SK-N-SH (cell line): ENCODE measurements around the gene TUBGCP2. TPM values are rescaled to one million over a fixed set of nuclear protein-coding genes. Genes with fewer than 3 reads are reported as not detected.

ENCODE experiments used
- CTCF ChIA-PET: fragments of 300-600, 350-600 bp; formaldehyde crosslinking; extraction: SDS; loops from one replicate; lab custom pipeline; 2021; lab: Yijun Ruan, JAX
- POLR2A ChIA-PET: fragments of 350-600 bp; sonication (Branson Sonifier 250); formaldehyde crosslinking; extraction: SDS; loops from one replicate; lab custom pipeline; 2020; ENCODE audit warnings: antibody characterized with exemption, inconsistent platforms; lab: Yijun Ruan, JAX
- DNase-seq: peaks from one replicate; pipeline ENCODE4 v3.0.0; 2012
- H2AFZ ChIP-seq: fragments of 200-600 bp; sonication (generic); 2 replicates; pipeline ENCODE4 v1.8.1; 2016; ENCODE audit warnings: antibody characterized with exemption, mild to moderate bottlenecking, low read depth
- H3F3A ChIP-seq: fragments of 200-600 bp; sonication (generic); replicated peaks from 2 replicates; pipeline ENCODE3; 2016; ENCODE audit warnings: antibody characterized with exemption, mild to moderate bottlenecking; ENCODE audit not compliant: insufficient read depth
- H3K27ac ChIP-seq, 2 experiments: fragments of 200-500 bp in 1 of 2; fragments of 200-600 bp in 1 of 2; sonication (Bioruptor generic) in 1 of 2; sonication (generic), shearing (Covaris generic) in 1 of 2; 2 replicates each; pipeline versions ENCODE4 v1.5.1 to v1.6.1; 2014 to 2016; ENCODE audit warnings: low read depth in 2 of 2, inconsistent platforms in 1 of 2, low read length in 1 of 2, mild to moderate bottlenecking in 1 of 2, mixed read lengths in 1 of 2
- H3K27me3 ChIP-seq: fragments of 200-600 bp; sonication (generic), shearing (Covaris generic); 2 replicates; pipeline ENCODE4 v1.6.1; 2016; ENCODE audit warnings: mixed run types; ENCODE audit not compliant: insufficient read depth
- H3K36me3 ChIP-seq, 2 experiments: fragments of 200-500 bp in 1 of 2; fragments of 200-600 bp in 1 of 2; sonication (Bioruptor generic) in 1 of 2; sonication (generic) in 1 of 2; replicated peaks in 1 of 2; 2 replicates each; pipeline versions ENCODE3 to v1.5.1; 2014 to 2016; ENCODE audit warnings: low read length in 1 of 2, mild to moderate bottlenecking in 1 of 2; ENCODE audit not compliant: insufficient read depth in 2 of 2, control insufficient read depth in 1 of 2
- H3K4me1 ChIP-seq, 2 experiments: fragments of 200-500 bp in 1 of 2; fragments of 200-600 bp in 1 of 2; sonication (Bioruptor generic) in 1 of 2; sonication (generic), shearing (Covaris generic) in 1 of 2; 2 replicates each; pipeline versions ENCODE4 v1.5.1 to v1.6.1; 2014 to 2016; ENCODE audit warnings: low read depth in 1 of 2, low read length in 1 of 2, mixed run types in 1 of 2; ENCODE audit not compliant: insufficient read depth in 2 of 2, control insufficient read depth in 1 of 2
- H3K4me2 ChIP-seq: fragments of 200-600 bp; sonication (generic), shearing (Covaris generic); 2 replicates; pipeline ENCODE4 v1.6.1; 2017; ENCODE audit warnings: mixed run types
- H3K4me3 ChIP-seq, 2 experiments: fragments of 200-500 bp in 1 of 2; fragments of 200-600 bp in 1 of 2; sonication (Bioruptor generic) in 1 of 2; sonication (generic), shearing (Covaris generic) in 1 of 2; 2 replicates each; pipeline versions ENCODE4 v1.5.1 to v1.8.1; 2014 to 2016; ENCODE audit warnings: low read depth in 2 of 2, inconsistent platforms in 1 of 2, low read length in 1 of 2, mild to moderate bottlenecking in 1 of 2, mixed read lengths in 1 of 2, moderate library complexity in 1 of 2
- H3K79me2 ChIP-seq: fragments of 200-600 bp; sonication (generic); 2 replicates; pipeline ENCODE4 v1.8.1; 2017; ENCODE audit warnings: mild to moderate bottlenecking; ENCODE audit not compliant: insufficient read depth
- H3K9ac ChIP-seq: fragments of 200-600 bp; sonication (generic); 2 replicates; pipeline ENCODE4 v1.6.1; 2017; ENCODE audit warnings: mixed run types
- H3K9me2 ChIP-seq: fragments of 200-600 bp; sonication (generic); 2 replicates; pipeline ENCODE4 v1.6.1; 2017; ENCODE audit warnings: mixed run types
- H3K9me3 ChIP-seq: fragments of 200-600 bp; sonication (generic); 2 replicates; pipeline ENCODE4 v1.6.1; 2017; ENCODE audit warnings: mixed run types, mild to moderate bottlenecking, moderate library complexity
- H4K20me1 ChIP-seq: fragments of 200-600 bp; sonication (generic); 2 replicates; pipeline ENCODE4 v1.6.1; 2017; ENCODE audit warnings: mild to moderate bottlenecking, mixed run types; ENCODE audit not compliant: insufficient read depth
- FOXJ3 ChIP-seq: sonication (generic); formaldehyde crosslinking; IDR thresholded peaks from 2 replicates; pipeline ENCODE4 v1.5.1; 2020; ENCODE audit warnings: mild to moderate bottlenecking, missing genetic modification reagents
- GABPA ChIP-seq: IDR thresholded peaks from 2 replicates; pipeline ENCODE4 v1.4.0; 2012; ENCODE audit warnings: low read depth, mild to moderate bottlenecking
- JUND ChIP-seq: IDR thresholded peaks from 2 replicates; pipeline ENCODE4 v1.4.0; 2012
- MEF2A ChIP-seq: IDR thresholded peaks from 2 replicates; pipeline ENCODE4 v1.4.0; 2012; ENCODE audit warnings: low read depth, borderline replicate concordance
- MXI1 ChIP-seq: IDR thresholded peaks from 2 replicates; pipeline ENCODE4 v1.6.1; 2012; ENCODE audit warnings: mild to moderate bottlenecking, low read depth, low read length, improper control_type of control experiment
- NFIC ChIP-seq: IDR thresholded peaks from 2 replicates; pipeline ENCODE4 v1.4.0; 2012; ENCODE audit warnings: borderline replicate concordance
- NRF1 ChIP-seq: IDR thresholded peaks from 2 replicates; pipeline ENCODE4 v1.6.1; 2012; ENCODE audit warnings: low read depth, mild to moderate bottlenecking, low read length
- POLR2AphosphoS5 ChIP-seq: IDR thresholded peaks from 2 replicates; pipeline ENCODE4 v1.6.1; 2012; ENCODE audit warnings: low read depth, low read length
- RAD21 ChIP-seq: IDR thresholded peaks from 2 replicates; pipeline ENCODE4 v1.6.1; 2012; ENCODE audit warnings: mild to moderate bottlenecking, low read length
- RFX5 ChIP-seq: IDR thresholded peaks from 2 replicates; pipeline ENCODE4 v1.6.1; 2012; ENCODE audit warnings: mild to moderate bottlenecking, improper control_type of control experiment, low read length
- RXRA ChIP-seq: IDR thresholded peaks from 2 replicates; pipeline ENCODE4 v1.4.0; 2012; ENCODE audit warnings: low read depth, mild to moderate bottlenecking, borderline replicate concordance
- TAF1 ChIP-seq: IDR thresholded peaks from 2 replicates; pipeline ENCODE4 v1.6.1; 2012; ENCODE audit warnings: low read depth, mild to moderate bottlenecking, low read length, moderate library complexity, borderline replicate concordance
- TCF12 ChIP-seq: IDR thresholded peaks from 2 replicates; pipeline ENCODE4 v1.4.0; 2012
- TEAD4 ChIP-seq: IDR thresholded peaks from 2 replicates; pipeline ENCODE4 v1.4.0; 2012; ENCODE audit warnings: mild to moderate bottlenecking, borderline replicate concordance; ENCODE audit not compliant: insufficient read depth
- WGBS: methylation state at CpG from one replicate; pipeline ENCODE4 v1.1.6; 2017; ENCODE audit warnings: low lambda C conversion rate; 5-methylcytosine and 5-hydroxymethylcytosine counted together
- polyA plus RNA-seq, 3 experiments: library from polyadenylated mRNA; depleted of rRNA; stranded (reverse); fragments of >200 nt; gene quantifications; 2 replicates each; pipeline ENCODE4 v1.2.3, GENCODE V29; 2012
- TF ChIP-seq, protein P1 (sequence below): IDR thresholded peaks from 2 replicates; pipeline ENCODE4 v1.4.0; 2012; ENCODE audit warnings: low read depth, borderline replicate concordance
- TF ChIP-seq, protein P2 (sequence below): fragments of 150-350 bp; IDR thresholded peaks from 2 replicates; pipeline ENCODE4 v1.6.1; 2017; ENCODE audit warnings: antibody characterized with exemption, low read length, low read depth, borderline replicate concordance
- TF ChIP-seq, protein P3 (sequence below): IDR thresholded peaks from 2 replicates; pipeline ENCODE4 v1.6.1; 2012; ENCODE audit warnings: mild to moderate bottlenecking, low read depth, low read length, moderate library complexity

Gene TUBGCP2
- polyA plus RNA-seq, 1 of the 3 experiments (the other 2 are of a cell fraction) = 49.1 TPM

DNA sequence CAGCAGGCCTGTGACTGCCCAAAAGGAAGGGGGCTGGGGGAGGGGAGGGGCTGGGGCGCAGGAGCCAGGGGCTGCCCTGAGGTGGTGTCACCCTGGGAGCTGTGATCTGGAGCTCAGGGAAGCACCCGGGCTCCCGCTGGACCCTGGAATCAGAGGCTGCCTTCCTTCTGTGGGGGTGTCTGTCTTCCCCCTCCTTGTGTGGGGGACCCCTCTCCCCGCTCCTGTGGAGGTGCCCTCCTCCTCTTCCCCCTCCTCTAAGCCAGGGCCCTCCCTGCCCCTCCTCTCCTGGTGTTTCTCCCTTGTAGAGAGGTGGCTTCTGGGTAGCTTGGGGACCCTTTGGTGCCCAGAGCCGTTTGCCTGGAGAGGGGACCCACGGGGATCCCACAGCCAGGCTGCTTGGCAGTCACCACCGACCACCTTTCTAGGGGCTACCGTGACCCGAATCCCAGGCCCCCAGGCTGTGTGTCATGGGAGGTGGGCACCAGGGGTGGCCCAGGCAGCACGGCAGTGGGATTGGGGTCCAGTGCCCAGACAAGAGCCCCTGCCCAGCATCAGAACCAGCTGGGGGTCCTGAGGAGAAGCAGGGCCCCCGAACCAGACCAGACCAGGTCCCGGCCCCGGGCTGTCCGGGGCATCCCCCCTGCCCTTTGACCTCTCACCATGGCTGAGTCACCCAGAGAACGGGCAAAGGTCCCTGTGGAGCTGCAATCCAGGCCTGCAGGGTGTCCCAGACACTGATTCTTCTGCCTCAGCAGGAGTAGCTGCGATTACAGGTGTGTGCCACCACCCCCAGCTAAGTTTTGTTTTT lies 39.2 kb upstream of the TUBGCP2 start:
- Histone ChIP-seq H3K4me1 (peaks cover 0 to 11% of the 10 kb centered on the region in 2 experiments; a peak in 1 of 4 replicates), H3K27ac (no peak overlapping the region), H2AFZ (no peak overlapping the region), H4K20me1 (no peaks in the 10 kb centered on the region), H3K9ac (no peak overlapping the region), H3K36me3 (no peaks in the 10 kb centered on the region), H3K9me2 (no peaks in the 10 kb centered on the region), H3K27me3 (peaks cover 26% of the 10 kb centered on the region; the same call in 1 of the 2 replicates), H3K79me2 (no peaks in the 10 kb centered on the region), H3K9me3 (no peaks in the 10 kb centered on the region), H3K4me3 (no peak overlapping the region), H3F3A (no peaks in the 10 kb centered on the region), H3K4me2 (no peak overlapping the region)
- TF ChIP-seq TEAD4 (no peak), MEF2A (no peak), RAD21 (no peak), FOXJ3 (CRISPR knock-in tag) (no peak), GABPA (no peak), TCF12 (no peak), RFX5 (no peak)
- ChIA-PET POLR2A (interaction anchor here (0.6 to 1.4 kb wide), 4 partner anchors 10 to 31 kb away, joined by 3 to 4 read pairs (median 3); partner anchors contain the start of gene FUOM), CTCF (interaction anchor here (0.6 to 2.1 kb wide), 4 partner anchors 8 to 261 kb away, joined by 3 to 20 read pairs (median 4); no protein-coding TSS in a partner anchor)
- WGBS = 16% methylated on average over 7 of the region's 16 CpGs
- peak; percentile 61 for DNase-seq

DNA sequence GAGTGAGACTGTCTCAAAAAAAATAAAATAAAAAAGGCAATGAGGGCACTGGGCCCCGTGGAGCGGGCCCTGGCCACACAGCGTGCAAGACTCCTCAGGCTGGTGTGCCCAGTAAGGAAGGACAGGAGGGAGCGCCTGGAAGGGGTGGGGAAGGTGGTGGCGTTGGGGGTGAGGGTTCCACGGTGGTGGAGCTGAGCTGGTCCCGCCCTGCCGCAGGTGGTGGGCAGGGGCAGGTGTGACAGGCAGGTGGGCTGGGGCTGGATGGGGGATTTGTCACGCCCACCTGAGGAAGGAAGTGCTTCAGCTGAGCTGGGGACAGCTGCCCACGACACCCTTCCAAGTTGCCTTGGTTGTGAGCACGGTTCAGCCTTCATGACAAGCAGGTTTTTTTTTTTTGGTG lies 37.7 kb upstream of the TUBGCP2 start:
- H3K9me2 ChIP-seq = no peaks in the 10 kb centered on the region
- WGBS = 58% methylated on average over 11 of the region's 11 CpGs

More for the DNA sequence above, 37.7 kb upstream of the TUBGCP2 start:
- DNase-seq = no peak
- Histone ChIP-seq H3K79me2 (no peaks in the 10 kb centered on the region), H4K20me1 (no peaks in the 10 kb centered on the region), H3K27ac (no peak overlapping the region), H3K4me3 (no peak overlapping the region), H3K4me2 (no peak overlapping the region), H3K36me3 (no peaks in the 10 kb centered on the region), H3K27me3 (peaks cover 38% of the 10 kb centered on the region; the same call in 1 of the 2 replicates), H3K4me1 (peaks cover 0 to 11% of the 10 kb centered on the region in 2 experiments; a peak in 1 of 4 replicates), H2AFZ (no peak overlapping the region), H3K9ac (no peak overlapping the region), H3K9me3 (no peaks in the 10 kb centered on the region), H3F3A (no peaks in the 10 kb centered on the region)
- TF ChIP-seq, protein P1, sequence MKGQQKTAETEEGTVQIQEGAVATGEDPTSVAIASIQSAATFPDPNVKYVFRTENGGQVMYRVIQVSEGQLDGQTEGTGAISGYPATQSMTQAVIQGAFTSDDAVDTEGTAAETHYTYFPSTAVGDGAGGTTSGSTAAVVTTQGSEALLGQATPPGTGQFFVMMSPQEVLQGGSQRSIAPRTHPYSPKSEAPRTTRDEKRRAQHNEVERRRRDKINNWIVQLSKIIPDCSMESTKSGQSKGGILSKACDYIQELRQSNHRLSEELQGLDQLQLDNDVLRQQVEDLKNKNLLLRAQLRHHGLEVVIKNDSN = no peak
- TF ChIP-seq RXRA (no peak), TAF1 (no peak), NRF1 (no peak), MXI1 (no peak), NFIC (no peak), TEAD4 (no peak), MEF2A (no peak), JUND (no peak), POLR2AphosphoS5 (no peak), RAD21 (no peak)
- TF ChIP-seq, protein P2, sequence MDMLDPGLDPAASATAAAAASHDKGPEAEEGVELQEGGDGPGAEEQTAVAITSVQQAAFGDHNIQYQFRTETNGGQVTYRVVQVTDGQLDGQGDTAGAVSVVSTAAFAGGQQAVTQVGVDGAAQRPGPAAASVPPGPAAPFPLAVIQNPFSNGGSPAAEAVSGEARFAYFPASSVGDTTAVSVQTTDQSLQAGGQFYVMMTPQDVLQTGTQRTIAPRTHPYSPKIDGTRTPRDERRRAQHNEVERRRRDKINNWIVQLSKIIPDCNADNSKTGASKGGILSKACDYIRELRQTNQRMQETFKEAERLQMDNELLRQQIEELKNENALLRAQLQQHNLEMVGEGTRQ = no peak
- TF ChIP-seq, protein P3, sequence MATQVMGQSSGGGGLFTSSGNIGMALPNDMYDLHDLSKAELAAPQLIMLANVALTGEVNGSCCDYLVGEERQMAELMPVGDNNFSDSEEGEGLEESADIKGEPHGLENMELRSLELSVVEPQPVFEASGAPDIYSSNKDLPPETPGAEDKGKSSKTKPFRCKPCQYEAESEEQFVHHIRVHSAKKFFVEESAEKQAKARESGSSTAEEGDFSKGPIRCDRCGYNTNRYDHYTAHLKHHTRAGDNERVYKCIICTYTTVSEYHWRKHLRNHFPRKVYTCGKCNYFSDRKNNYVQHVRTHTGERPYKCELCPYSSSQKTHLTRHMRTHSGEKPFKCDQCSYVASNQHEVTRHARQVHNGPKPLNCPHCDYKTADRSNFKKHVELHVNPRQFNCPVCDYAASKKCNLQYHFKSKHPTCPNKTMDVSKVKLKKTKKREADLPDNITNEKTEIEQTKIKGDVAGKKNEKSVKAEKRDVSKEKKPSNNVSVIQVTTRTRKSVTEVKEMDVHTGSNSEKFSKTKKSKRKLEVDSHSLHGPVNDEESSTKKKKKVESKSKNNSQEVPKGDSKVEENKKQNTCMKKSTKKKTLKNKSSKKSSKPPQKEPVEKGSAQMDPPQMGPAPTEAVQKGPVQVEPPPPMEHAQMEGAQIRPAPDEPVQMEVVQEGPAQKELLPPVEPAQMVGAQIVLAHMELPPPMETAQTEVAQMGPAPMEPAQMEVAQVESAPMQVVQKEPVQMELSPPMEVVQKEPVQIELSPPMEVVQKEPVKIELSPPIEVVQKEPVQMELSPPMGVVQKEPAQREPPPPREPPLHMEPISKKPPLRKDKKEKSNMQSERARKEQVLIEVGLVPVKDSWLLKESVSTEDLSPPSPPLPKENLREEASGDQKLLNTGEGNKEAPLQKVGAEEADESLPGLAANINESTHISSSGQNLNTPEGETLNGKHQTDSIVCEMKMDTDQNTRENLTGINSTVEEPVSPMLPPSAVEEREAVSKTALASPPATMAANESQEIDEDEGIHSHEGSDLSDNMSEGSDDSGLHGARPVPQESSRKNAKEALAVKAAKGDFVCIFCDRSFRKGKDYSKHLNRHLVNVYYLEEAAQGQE = no peak
- ChIA-PET POLR2A (interaction anchor here (1.0 kb wide), 1 partner anchor 15 kb away, joined by 3 read pairs; no protein-coding TSS in a partner anchor), CTCF (interaction anchor here (1.5 to 2.1 kb wide), 2 partner anchors 9 to 17 kb away, joined by 4 to 20 read pairs; no protein-coding TSS in a partner anchor)
